Stimulated activated naive CD4-positive, alpha-beta T cell (primary cell): ENCODE data around the gene DDI2.
"Not testable (repeated sequence)": the region's sequence is repeated elsewhere in the genome, so short reads cannot be mapped to it uniquely, and the experiment has no call there.

Experiments
- DNase-seq, 6 experiments: peaks; one replicate each; lab custom pipeline; 2025; lab: John Stamatoyannopoulos, UW

The DDI2 gene

DNA sequence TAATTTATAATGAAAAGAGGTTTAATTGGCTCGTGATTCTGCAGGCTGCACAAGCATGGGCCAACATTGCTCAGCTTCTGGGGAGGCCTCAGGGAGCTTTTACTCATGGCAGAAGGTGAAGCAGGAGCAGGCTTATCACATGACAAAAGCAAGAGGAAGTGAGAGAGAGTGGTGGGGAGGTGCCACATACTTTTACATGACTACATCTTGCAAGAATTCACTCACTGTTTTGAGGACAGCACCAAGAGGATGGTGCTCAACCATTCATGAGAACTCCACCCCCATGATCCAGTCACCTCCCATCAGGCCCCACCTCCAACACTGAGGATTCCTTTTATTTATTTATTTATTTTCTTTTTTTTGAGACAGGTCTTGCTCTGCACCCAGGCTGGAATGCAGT is 61.3 kb downstream of the DDI2 start:
- DNase-seq = no peak

DNA sequence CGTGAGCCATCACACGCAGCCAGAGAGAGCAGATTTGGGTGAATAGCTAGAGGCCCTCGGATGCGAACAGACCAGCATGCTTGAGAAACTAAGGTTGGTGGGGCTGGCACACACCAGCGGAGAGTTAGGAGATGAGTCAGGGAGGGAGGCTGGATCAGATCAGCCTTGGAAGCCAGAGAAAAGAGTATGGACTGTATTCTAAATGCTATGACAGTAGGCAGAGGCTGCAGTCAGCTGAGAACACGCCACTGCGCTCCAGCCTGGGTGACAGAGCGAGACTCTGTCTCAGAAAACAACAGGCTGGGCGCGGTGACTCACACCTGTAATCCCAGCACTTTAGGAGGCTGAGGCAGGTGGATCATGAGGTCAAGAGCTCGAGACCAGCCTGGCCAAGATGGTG is 62.9 kb downstream of the DDI2 start:
- DNase-seq = no peak

DNA sequence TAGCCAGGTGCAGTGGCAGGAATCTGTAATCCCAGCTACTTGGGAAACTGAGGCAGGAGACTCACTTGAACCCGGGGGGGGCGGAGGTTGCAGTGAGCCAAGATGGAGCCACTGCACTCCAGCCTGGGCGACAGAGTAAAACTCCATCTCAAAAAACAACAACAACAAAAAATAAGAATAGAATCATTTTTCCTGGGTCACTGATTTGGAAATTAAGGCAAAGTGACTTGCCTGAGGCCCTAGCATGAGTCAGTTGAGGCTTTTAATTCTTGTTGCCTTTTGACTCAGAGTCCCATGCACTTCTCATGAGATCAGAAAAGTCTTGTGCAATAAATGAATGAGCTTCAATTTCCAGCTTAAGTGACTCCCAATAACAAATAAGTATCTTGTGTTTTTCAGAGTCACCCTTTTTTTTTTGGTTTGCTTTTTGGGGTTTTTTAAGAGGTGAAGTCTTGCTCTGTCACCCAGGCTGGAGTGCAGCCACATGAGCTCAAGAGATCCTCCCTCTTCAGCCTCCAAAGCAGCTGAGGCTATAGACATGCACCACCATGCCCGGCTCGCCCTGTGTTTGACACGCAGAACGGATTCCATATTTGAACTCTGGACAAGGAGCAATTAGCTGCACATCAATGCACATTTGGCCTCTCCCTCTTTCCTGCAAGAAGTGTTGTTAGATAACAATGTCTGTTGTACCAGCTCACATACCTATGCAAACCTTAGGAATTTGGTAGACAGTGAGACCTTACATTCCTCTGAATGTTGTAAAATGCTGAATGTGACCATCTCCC is 63.5 kb downstream of the DDI2 start:
- DNase-seq = no peak

DNA sequence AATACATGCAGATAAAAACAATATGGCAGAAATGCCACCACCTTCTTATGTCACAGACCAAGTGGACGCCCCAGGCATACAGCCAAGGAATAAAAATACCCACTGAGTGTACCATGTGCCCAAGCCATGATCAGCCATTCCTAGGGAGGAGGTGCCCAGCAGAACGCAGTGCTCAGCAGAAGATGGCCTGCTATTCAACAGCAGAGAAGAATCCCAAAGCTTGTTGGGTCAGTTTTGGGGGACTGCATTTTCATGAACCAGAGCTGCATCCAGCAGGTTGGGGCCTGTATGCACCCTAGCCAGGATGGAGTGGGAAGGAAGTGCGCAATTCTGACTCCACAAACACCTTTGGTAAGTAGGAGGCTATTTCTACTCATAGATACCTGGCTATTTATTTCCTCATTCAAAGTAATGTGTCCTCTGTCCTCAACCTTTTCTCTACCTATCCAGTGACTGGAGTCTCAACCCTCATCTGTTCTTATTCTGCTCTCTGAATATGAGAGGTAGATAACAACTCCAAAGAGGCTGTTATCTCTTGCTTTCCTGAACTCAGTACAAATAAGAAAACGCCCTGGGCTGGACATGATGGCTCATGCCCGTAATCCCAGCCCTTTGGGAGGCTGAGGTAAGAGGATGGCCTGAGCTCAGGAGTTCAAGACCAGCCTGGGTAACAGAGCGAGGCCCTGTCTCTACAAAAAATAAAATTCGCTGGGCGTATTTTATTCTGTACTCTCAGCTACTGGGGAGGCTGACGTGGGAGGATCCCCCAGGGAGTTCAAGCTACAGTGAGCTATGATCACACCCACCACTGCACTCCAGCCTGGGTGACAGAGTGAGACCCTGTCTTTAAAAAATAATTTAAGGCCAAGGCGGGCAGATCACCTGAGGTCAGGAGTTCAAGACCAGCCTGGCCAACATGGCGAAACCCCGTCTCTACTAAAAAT is 64.4 kb downstream of the DDI2 start:
- no peak for DNase-seq

DNA sequence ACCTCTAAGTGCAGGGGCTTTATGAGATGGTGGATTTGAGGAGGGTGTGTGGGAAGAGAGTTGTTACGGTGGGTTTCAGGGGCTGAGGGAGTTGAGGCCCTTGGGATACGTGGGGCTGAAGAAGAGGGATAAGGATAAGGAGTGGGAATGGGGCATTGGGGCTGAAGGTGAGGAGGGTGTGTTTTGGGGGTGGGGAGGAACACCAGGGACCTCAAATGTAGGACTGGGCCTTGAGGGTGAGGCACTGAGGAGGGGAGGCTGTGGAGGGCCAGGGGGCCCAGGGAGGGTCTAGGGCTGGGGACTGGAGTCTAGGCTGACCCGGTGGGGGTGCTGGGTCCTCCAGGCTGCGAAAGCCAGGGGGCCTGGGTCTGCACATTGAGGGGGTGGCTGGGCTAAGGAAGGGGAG is 65.7 kb downstream of the DDI2 start:
- no peak for DNase-seq

DNA sequence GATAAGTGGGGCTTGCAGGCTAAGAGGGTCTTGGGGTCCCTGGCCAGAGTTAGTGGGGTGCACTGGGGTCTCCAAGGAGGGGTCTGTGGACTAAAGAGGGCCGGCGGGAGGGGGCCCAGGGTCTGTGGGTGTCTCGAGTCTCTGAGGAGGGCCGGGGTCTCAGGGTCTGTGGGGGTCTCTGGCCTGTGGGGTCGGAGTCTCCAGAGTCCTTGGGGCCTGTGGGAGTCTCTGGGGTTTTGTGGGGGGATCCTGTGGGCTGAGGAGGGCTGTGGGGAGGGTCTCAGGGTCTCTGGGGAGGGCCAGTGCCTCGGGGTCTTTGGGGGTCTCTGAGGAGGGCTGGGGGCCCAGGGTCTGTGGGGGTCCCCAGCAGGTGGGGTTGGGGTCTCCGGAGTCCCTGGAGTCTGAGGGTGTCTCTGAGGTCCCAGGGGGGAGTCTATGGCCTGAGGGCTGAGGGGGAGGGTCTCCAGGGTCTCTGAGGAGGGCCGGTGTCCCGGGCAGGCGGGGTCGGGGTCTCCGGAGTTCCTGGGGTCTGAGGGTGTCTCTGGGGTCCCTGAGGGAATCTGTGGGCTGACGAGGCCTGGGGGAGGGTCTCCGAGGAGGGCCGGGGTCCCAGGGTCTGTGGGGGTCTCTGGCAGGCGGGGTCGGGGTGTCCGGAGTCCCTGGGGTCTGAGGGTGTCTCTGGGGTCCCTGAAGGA is 66.2 kb downstream of the DDI2 start:
- no peak for DNase-seq

DNA sequence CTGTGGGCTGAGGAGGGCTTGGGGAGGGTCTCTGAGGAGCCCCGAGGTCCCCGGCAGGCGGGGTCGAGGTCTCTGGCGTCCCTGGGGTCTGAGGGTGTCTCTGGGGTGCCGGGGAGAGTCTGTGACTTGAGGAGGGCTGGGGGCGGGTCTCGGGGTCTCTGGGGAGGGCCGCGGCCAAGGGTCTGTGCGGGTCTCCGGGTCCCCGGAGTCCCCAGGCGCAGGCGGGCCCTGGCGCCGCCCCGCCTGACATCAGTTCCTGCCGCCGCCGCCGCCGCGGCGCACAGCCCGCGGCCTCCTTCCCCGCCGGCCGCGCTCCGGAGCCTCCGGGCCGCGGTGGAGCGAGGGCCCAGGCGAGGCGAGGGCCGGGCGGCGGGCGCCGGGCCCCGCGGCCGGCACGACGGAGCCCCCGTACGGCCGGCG is 66.8 kb downstream of the DDI2 start, which contains the start of gene PLEKHM2:
Gene PLEKHM2, plus strand, starts transcription at position 279 of the 420 bp plus-strand sequence. CDS start 239 bp downstream, outside the sequence.
- DNase-seq = peak in 4 of 6 experiments; percentile 25 to 57 (median 34)

DNA sequence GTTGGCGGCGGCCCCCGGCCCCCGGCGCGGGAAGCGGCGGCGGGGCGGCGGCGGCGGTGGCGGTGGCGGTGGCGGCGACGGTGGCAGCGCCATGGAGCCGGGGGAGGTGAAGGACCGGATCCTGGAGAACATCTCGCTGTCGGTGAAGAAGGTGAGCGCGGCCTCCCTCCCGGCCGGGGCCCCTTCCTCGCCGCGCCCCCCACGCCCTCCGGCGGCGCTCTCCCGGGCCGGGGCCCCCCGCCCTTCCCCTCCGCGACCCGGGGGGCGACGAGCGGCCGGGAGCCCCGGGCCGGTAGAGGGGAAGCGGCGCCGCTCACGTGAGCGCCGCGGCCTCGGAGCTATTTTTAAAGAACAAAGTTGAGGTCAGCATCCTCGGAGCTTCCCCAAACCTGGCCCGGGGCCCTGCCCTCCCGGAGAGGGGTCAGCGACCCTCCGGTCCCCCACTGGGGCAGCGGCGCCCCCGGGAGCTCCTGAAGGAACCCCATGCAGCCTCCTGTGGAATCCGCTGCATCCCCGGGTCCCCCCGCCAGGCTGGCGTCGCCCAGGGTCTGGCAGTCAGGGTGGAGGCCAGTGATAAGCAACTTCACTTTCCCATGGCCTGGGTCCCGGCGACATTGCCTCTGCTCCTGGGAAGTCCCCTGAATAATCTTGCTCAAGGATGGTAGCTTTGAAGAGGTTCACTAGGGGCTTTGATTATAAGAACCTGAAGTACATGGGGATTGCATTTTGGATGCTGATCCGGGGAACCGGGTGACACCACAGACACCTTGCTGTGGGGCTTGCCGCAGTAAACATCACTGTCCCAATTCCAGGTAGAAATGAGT is 67.4 kb downstream of the DDI2 start:
- DNase-seq = peak in 5 of 6 experiments; percentile 13 to 51 (median 27)

DNA sequence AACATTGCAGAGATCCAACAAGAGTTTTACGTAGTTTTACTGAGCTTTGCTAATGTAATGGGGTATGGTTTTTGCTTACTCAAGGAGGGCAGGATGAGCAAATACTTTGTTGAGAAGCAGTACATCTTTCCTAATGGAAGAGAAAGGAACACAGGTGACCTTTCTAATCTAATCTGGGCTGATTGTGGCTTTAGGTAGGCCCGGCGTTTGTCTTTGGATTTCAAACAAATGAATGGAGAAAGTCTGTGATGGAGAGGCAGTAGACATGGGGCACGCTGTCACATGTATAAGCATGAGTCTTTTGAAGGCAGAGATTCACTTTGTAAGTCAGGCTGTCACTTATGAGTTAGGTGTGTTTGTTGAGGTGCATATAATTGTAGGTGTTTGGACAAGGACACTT is 68.6 kb downstream of the DDI2 start:
- peak in 1 of 6 experiments; percentile 13 for DNase-seq

DNA sequence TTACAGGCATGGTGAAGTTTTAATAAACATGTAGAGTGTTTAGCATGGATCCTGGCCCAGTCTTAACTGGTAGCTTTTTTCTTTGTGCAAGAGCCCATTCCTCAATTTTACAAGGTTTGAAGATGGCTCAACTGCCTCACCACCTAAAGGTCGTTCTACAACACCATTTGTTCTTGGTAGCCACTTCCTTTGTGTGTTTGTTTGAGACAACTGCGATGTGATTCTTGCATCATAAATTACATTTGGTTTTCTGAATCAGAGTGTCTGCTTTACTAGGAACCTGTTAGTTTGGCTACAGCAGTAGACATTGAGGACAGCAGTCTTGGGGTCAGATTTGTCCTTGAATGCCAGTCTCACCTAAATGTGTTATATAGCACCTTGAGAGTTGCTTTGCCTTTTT is 70.2 kb downstream of the DDI2 start:
- no peak for DNase-seq

DNA sequence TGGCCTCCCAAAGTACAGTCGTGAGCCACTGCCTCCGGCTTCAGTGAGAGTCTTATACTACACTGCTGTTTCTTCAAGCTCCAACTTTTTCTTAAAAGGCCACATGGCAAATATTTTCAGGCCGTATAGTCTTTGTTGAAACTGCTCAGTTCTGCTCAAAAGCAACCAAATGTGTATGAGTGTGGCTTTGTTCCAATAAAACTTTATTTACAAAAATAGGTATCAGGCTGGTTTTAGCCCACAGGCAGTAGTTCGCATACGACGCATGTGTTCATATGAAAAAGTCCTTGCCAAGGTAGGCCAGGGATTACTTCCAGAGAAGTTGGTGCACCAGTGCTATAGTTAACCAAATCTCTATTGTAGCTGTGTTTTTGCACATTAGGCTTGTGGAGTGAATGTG is 73.1 kb downstream of the DDI2 start:
- no peak for DNase-seq

DNA sequence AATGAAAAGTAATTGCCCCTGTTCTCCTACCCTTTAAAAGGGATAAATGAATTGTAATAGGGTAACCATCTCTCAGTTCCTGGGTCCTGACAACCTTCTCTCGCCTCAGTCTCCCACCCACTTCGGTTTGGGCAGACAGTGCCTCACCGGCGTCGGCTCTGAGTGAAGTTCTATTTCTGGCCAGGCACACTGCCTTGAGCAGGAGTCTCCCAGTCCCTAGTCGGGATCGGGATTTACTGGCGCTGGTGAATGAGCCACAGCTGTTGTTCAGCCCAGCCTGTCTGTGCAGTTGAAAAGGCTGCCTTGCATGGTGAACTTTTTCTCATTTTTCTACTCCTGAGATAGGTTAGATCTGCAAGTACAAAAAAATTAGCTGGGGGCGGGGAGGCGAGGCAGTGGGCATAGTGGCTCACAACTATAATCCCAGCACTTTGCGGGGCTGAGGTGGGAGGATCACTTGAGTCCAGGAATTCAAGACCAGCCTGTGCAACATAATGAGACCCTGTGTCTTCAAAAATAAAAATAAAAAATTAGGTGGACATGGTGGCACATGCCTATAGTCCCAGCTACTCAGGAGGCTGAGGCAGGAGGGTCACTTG is 74.3 kb downstream of the DDI2 start:
- DNase-seq = no peak

DNA sequence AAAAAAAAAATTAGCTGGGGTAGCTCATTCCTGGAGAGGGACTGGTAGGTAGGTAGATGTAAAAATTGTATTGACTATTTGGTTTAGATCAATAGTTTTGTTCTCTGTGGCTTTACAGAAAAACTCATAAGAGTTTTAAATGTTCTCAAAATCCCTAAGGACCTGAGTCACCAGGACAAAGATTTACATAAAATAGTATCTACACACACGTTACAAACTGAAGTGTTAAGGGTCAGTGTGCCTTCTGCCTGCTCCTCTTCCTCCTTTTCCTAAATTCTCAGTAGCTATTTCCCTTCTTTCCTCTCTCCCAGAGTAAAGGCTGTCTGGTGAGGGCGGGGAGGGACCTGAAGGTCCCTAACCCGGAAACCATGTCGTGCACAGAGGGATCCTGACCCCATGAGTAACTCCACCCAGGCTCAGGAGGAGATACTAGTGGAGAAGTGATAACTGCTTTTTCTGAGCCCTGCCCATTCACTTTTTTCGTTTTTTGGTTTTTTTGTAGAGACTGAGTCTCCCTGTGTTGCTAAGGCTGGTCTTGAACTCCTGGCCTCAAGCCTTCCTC is 74.9 kb downstream of the DDI2 start:
- DNase-seq = no peak

DNA sequence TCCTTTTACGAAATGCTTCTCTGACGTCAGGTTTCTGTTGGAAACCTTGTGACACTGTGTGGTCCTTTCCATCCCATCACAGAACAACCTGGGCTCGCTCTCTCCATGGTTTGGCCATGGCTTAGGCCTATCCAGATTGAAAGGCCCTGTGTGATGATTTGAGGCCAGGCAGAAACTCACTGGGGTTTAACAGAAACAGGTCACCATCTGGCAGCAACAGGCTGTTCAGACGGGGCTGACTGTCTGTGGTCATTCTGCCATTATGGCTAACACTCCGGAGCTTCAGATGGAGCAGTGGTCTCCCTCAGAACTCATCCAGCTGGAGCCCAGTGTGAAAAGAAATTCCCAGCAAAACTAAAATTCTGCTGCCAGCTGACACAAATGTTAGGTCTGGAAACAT is 76.1 kb downstream of the DDI2 start:
- no peak for DNase-seq

DNA sequence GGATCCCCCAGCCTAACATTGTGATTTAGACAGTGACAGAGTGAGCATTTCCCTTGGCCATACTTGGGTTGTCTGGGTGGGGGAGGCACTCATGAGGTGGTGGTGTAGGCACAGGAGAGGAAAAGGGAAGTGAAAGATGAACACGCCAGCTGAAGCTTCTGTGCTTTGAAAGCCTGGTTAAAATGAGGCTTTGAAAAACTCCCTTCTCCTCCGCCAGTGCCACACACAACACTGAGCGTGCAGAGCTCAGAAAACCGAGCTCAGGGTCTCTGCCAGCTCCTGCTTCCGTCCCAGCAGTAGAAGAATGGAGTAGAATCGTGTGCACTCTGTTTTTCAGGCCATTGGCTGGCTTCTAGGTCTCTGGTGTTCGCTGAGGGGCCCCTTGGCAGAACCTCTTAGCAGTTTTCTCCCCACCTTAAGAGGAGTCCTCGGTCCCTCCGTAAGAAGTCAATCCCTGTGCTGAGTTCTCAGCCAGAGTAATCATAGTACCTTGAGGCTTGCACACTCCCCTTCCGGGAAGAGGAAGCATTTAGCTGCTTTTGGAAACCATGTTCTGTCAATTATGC is 79.8 kb downstream of the DDI2 start:
- DNase-seq = peak; percentile 14 to 76 (median 37)

DNA sequence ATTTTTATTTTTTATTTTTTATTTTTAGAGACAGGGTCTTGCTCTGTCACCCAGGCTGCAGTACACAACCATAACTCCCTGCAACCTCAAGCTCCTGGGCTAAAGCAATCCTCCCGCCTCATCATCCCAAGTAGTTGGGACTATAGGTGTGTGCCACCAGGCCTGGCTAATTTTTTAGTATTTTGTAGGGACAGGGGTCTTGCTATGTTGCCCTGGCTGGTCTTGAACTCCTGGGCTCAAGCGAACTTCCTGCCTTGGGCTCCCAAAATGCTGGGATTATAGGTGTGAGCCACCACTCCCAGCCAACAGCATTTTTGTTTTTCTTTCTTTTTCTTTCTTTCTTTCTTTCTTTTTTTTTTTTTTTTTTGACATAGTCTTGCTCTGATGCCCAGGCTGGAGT is 80.9 kb downstream of the DDI2 start:
- DNase-seq = no peak

DNA sequence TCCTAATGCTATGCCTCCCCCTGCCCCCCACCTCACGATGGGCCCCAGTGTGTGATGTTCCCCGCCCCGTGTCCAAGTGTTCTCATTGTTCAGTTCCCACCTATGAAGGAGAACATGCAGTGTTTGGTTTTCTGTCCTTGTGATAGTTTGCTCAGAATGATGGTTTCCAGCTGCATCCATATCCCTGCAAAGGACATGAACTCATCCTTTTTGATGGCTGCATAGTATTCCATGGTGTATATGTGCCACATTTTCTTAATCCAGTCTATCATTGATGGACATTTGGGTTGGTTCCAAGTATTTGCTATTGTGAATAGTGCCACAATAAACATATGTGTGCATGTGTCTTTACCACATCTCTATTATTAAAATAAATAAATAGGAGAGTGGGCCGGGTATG is 82.1 kb downstream of the DDI2 start:
- DNase-seq = not testable (repeated sequence)

DNA sequence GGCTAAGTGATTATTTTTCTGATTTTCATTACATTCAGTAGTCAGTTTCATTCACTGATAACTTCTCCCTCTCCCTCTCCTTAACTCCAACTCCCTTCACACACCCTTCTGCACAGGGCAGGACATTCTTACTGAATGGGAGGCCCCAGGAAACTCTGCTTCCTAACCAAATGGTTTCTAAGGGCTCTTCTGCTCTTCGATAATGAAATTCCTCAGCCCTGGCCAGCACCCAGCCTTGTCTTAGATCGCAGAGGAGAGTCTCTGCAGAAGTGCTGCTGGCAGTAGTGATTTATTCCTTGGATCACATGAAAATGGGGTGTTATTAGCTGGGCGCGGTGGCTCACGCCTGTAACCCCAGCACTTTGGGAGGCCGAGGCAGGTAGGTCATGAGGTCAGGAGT is 83.2 kb downstream of the DDI2 start:
- DNase-seq = no peak

DNA sequence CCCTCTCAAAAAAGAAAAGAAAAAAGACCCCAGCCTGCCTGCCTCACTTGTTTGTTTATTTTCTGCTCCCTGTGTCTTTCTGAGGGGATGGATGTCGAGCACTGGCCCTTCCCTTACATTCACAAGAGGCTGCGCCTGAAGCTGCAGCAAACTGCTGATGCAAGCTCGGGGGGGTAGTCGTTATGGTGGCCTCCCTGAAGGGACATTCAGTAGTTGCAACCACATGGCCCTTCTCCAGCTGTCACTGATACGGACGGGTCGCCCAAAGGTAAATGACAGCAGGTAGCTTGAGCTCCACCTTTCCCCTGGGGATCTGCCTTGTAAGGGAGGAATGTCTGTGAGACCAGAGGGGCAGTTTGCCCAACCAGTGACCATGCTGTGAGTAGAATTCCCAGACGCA is 84.5 kb downstream of the DDI2 start:
- DNase-seq = no peak
